Measurements from ENCODE around the gene LAMTOR1.
"Not testable (repeated sequence)": the region's sequence is repeated elsewhere in the genome, so short reads cannot be mapped to it uniquely, and the experiment has no call there.

LAMTOR1 gene

DNA sequence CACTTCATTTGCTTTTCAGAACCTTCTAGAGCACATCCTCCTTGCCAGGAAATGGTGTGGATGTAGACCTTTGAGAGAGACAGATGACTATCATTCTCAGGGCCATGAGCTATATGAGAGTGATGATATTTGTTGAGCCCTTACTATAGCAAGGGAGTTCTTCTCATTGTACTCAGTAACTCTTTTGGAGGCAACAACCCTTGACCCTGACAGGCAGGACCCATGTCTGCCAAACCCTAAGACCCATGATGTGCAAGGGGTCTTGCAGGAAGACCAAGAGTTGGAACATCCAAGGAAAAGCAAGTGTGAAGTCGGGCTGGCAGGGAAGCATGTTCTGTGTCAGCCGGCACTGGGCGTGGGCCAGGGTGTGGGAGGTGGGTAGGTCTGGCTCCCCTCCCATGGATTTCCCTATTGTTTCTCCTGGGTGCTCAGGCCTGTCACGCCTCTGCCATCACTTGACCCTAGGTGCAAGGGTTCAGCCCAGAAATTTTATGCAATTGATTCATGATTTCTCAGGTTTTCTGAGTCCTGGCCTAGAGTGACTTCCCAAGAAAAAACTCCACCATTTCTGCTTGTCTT, 33.7 kb upstream of the LAMTOR1 start:
- Histone ChIP-seq H4K20me1 (ENCODE audit: low read depth, low read length) (no peaks in the 10 kb centered on the region), H3K9me2 (replicated peaks; ENCODE audit: insufficient read depth, low read length) (no peaks in the 10 kb centered on the region), H3F3A (ENCODE audit: insufficient read depth) (no peaks in the 10 kb centered on the region), H3K27ac (ENCODE audit: low read depth, low read length) (no peak overlapping the region), H3K4me3 (ENCODE audit: insufficient read depth, low read length, poor library complexity, severe bottlenecking) (no peak overlapping the region), H3K27me3 (ENCODE audit: low read length) (no peaks in the 10 kb centered on the region), H2AFZ (ENCODE audit: low read depth, low read length, severe bottlenecking) (no peak overlapping the region), H3K9ac (ENCODE audit: low read length) (no peak overlapping the region), H3K79me2 (ENCODE audit: insufficient read depth, low read length) (no peaks in the 10 kb centered on the region), H3K9me3 (ENCODE audit: insufficient read depth, low read length) (no peaks in the 10 kb centered on the region), H3K36me3 (ENCODE audit: low read length) (no peaks in the 10 kb centered on the region), H3K4me2 (ENCODE audit: low read depth, low read length, poor library complexity, severe bottlenecking) (no peak overlapping the region)
- TF ChIP-seq EZH2phosphoT487 (conservative IDR thresholded peaks at IDR 0.05; ENCODE audit: low read length): no peak
- TF ChIP-seq, protein P1, sequence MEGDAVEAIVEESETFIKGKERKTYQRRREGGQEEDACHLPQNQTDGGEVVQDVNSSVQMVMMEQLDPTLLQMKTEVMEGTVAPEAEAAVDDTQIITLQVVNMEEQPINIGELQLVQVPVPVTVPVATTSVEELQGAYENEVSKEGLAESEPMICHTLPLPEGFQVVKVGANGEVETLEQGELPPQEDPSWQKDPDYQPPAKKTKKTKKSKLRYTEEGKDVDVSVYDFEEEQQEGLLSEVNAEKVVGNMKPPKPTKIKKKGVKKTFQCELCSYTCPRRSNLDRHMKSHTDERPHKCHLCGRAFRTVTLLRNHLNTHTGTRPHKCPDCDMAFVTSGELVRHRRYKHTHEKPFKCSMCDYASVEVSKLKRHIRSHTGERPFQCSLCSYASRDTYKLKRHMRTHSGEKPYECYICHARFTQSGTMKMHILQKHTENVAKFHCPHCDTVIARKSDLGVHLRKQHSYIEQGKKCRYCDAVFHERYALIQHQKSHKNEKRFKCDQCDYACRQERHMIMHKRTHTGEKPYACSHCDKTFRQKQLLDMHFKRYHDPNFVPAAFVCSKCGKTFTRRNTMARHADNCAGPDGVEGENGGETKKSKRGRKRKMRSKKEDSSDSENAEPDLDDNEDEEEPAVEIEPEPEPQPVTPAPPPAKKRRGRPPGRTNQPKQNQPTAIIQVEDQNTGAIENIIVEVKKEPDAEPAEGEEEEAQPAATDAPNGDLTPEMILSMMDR (IDR thresholded peaks at IDR 0.05; ENCODE audit: insufficient read depth, low read length, poor library complexity, severe bottlenecking): no peak

DNA sequence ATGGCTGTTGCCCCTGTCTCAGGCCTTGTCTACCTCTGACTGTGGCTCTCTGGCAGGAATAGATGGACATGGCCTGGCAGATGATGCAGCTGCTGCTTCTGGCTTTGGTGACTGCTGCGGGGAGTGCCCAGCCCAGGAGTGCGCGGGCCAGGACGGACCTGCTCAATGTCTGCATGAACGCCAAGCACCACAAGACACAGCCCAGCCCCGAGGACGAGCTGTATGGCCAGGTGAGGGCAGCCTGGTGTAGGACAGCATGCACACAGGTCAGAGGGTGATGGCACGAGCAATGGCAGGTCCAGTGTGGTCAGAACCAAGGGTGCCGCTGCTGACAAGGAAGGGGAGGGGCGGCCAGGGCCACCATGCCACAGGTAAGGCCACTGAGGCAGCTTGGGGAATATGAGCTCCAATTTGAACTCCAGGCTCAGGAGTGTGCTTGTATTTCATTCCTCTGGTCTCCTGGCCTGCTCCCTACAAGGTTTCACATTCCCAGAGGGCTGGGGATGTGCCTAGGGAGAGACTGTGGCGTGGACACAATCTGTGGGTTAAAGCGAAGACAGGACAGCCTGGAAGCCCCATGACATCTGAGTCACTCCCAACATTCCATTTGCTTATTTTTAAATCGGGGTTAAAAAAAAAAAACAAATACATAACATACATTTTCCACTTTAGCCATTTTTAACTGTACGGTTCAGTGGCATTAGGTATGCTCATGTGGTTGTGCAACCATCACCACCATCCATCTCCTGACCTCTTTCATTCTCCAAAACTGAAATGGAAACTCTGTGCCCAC, 33.0 kb upstream of the LAMTOR1 start:
- Histone ChIP-seq H3K27ac (ENCODE audit: low read depth, low read length) (no peak overlapping the region), H3K9ac (ENCODE audit: low read length) (no peak overlapping the region), H3K9me3 (ENCODE audit: insufficient read depth, low read length) (no peaks in the 10 kb centered on the region), H2AFZ (ENCODE audit: low read depth, low read length, severe bottlenecking) (no peak overlapping the region), H3K27me3 (ENCODE audit: low read length) (no peaks in the 10 kb centered on the region), H3K9me2 (replicated peaks; ENCODE audit: insufficient read depth, low read length) (no peaks in the 10 kb centered on the region), H4K20me1 (ENCODE audit: low read depth, low read length) (no peaks in the 10 kb centered on the region), H3K36me3 (ENCODE audit: low read length) (no peaks in the 10 kb centered on the region), H3K4me2 (ENCODE audit: low read depth, low read length, poor library complexity, severe bottlenecking) (no peak overlapping the region), H3K4me3 (ENCODE audit: insufficient read depth, low read length, poor library complexity, severe bottlenecking) (no peak overlapping the region), H3F3A (ENCODE audit: insufficient read depth) (no peaks in the 10 kb centered on the region), H3K79me2 (ENCODE audit: insufficient read depth, low read length) (no peaks in the 10 kb centered on the region)
- TF ChIP-seq EZH2phosphoT487 (conservative IDR thresholded peaks at IDR 0.05; ENCODE audit: low read length): no peak
- TF ChIP-seq, protein P1 (IDR thresholded peaks at IDR 0.05; ENCODE audit: insufficient read depth, low read length, poor library complexity, severe bottlenecking): no peak

DNA sequence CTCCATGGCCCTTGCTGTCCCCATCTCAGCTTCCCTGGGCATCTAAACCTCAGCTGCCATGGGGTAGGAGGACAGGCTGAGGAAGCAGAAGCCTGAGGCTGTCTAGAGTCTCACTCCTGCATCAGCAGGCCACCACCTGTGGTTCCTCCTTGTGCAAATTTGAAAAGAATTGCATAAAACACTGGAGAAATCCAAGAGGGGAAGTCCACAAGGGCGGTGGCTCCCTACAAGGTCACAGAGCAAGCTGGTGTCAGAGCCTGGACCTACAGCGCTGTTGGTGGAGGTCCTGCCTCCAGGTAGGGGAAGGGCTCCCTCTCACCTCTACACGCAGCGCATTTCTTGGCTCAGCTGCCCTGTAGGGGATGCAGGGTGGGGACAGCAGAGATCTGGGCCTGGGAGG, 32.4 kb upstream of the LAMTOR1 start, which contains the start of gene FOLR3:
Gene FOLR3, plus strand, starts transcription at position 253 of the 400 bp plus-strand sequence. CDS start 228 bp downstream, outside the sequence.
- not testable (repeated sequence) for H3K36me3 ChIP-seq (ENCODE audit: low read length); H3K4me3 ChIP-seq (ENCODE audit: insufficient read depth, low read length, poor library complexity, severe bottlenecking); H4K20me1 ChIP-seq (ENCODE audit: low read depth, low read length); H3K9me3 ChIP-seq (ENCODE audit: insufficient read depth, low read length); H3K9ac ChIP-seq (ENCODE audit: low read length); H3K27ac ChIP-seq (ENCODE audit: low read depth, low read length); H2AFZ ChIP-seq (ENCODE audit: low read depth, low read length, severe bottlenecking); H3K27me3 ChIP-seq (ENCODE audit: low read length); H3K9me2 ChIP-seq (replicated peaks; ENCODE audit: insufficient read depth, low read length); H3K79me2 ChIP-seq (ENCODE audit: insufficient read depth, low read length); H3K4me2 ChIP-seq (ENCODE audit: low read depth, low read length, poor library complexity, severe bottlenecking); H3F3A ChIP-seq (ENCODE audit: insufficient read depth)

DNA sequence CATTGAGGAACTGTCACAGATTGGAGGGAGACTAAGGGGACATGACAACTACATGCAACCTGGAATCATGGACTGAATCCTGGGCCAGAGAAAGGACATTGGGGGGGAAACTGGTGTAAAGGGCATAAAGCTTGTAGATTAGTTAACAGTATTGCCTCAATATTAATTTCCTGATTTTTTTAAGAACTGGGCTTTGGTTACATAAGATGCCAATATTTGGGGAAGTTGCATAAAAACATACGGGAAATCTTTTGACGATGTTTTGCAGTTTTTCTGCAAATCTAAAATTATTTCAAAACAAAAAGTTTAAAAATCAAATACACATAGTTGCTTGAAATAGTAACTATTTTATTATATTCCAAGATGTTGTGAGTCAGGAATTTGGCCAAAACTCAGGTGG, 29.5 kb upstream of the LAMTOR1 start:
- Histone ChIP-seq H2AFZ (ENCODE audit: low read depth, low read length, severe bottlenecking) (no peak overlapping the region), H3K4me3 (ENCODE audit: insufficient read depth, low read length, poor library complexity, severe bottlenecking) (no peak overlapping the region), H3K27me3 (ENCODE audit: low read length) (no peaks in the 10 kb centered on the region), H3K9ac (ENCODE audit: low read length) (no peak overlapping the region), H3K4me2 (ENCODE audit: low read depth, low read length, poor library complexity, severe bottlenecking) (no peak overlapping the region), H3F3A (ENCODE audit: insufficient read depth) (no peaks in the 10 kb centered on the region), H3K9me3 (ENCODE audit: insufficient read depth, low read length) (peaks cover 19% of the 10 kb centered on the region; the same call in 1 of the 2 replicates), H3K9me2 (replicated peaks; ENCODE audit: insufficient read depth, low read length) (no peaks in the 10 kb centered on the region), H3K79me2 (ENCODE audit: insufficient read depth, low read length) (no peaks in the 10 kb centered on the region), H3K27ac (ENCODE audit: low read depth, low read length) (no peak overlapping the region), H3K36me3 (ENCODE audit: low read length) (no peaks in the 10 kb centered on the region), H4K20me1 (ENCODE audit: low read depth, low read length) (no peaks in the 10 kb centered on the region)
- TF ChIP-seq EZH2phosphoT487 (conservative IDR thresholded peaks at IDR 0.05; ENCODE audit: low read length): no peak
- TF ChIP-seq, protein P1 (IDR thresholded peaks at IDR 0.05; ENCODE audit: insufficient read depth, low read length, poor library complexity, severe bottlenecking): no peak

Measured in SU-DHL-6 (cell line).